Amniotic stem cell (primary cell): ENCODE results near the gene ACTL8.

ENCODE experiments used
- DNase-seq: peaks from one replicate; lab custom pipeline; 2025; lab: John Stamatoyannopoulos, UW

Gene ACTL8

DNA sequence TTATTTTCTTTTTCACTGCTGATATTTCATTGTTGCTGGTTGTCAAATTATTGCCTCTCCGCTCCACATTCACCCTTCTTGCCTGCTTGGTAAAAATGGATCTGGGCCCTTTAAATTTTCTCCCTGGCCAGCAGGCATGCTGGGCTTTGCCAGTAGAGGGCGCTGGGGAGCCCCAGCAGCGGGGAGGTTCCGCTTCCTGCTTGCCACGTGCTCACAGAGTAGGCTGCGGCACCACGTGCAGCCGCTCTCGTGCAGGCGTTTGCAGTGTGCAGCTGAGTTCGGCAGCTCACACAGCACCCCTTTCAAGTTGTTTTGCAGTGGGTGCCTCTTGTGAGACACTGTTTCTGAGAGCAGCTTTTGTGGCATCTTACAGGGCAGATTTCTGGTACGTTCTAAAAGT, at the start of gene ACTL8:
TSS of gene ACTL8 (plus strand) at position 214 of the 400 bp plus-strand sequence. CDS start 67,676 bp downstream, outside the sequence.
- no peak for DNase-seq

DNA sequence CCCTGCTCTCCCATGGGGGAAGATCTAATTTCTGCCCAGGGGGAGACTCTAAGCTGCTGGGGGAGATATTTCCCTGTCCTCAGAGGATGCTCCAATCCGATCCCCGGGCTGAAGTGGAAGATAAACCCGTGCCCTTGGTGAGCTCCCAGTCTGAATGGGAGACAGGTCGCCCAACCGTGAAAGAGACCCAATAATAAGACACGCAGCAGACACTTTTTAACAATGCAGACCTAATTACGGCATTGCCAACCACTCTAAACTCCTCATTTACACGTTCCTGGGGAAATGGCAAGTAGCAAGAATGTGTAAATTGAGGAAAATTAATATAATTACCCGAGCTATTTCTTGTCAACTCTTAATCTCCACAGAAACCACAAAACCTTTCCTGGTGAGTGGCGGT, 48.7 kb upstream of the ACTL8 start:
- DNase-seq, result no peak

- no peak for DNase-seq
These were observed 45.2 kb upstream of the ACTL8 start for GRCh38 chr1:17709981-17710380.

DNA sequence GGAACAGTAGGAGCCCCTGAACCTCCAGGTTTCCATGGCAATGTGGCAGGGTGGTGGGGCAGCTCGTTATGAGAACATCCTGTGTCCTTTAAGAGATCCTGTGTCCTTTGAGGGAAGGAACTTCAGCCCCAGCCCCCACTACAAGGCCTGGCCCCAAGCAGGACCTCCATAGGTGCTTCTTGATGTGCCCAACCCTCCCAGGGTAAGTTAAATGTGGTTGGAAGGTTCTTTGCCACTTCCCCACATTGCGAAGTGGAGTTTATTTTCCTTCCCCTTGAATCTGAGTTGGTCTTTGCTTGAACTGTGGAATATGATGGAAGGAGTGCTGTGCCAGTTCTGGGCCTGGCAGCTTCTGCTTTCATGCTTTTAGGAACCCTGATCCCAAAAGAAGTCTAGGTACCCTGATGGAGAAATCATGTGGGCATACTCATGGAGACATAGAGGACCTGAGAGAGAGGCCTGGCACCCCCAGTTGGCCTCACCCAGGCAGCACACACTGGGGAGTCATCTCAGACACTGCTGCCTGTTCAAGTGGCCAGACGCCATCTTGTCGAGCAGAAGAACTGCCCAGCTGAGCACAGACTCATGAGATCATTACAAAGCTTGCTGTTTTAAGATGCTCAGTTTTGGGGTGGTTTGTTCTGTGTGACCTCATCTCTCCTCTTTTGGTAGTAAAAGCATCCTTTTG, 44.1 kb upstream of the ACTL8 start:
- no peak for DNase-seq

DNA sequence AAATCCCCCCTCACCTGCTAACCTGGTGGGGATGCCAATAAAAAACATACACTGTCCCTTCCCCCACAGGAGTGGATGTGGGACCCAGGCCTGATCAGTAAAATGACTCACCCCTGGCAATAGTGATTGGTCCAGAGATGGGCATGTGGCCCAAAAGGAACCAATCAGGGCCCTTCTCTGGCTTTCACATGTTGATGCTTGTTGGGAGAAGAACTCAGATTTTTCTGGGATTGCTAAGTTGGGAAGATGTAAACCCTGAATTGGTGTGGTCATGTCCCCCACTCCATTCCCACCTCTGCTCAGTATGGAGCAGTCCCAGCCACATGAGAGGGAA, 43.6 kb upstream of the ACTL8 start:
- DNase-seq, result no peak

DNA sequence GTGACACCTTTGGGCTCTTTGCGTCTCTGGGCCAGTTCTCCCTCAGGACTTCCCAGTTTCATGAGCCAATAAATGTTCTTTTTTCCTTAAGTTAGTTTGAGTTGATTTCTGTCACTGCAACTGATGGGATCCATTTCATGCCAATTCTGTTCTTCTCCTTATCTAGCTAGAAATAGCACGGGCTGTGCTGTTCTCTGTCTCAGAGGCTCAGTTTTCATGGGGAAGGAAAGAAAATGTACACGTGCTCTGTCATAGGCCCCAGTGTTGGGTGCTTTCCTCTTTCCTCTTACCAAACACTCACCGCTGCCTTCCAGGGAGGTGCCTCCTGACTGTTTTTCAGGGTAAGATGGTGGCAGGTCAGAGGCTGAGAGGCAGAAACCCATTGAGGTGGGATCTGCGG, 43.2 kb upstream of the ACTL8 start:
- no peak for DNase-seq

DNA sequence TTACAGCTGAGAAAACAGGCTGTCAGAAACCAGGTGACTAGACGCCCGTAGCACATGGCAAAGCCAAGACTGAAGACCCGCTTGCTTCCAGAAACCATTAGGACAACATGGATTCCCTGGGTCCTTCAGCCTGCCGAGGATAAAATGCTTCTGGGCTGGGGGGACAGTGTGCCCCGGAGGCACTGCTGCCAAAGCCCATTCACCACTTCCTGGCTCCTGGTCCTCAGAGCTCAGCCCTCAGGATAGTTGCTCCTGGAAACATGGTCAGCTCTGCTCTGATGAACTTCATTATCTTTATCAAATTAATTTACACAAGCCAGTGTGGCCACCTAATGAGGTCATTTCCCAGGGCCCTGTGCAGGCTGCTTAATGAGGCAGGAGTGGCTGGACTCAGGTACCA, 41.1 kb upstream of the ACTL8 start:
- DNase-seq, result no peak

DNA sequence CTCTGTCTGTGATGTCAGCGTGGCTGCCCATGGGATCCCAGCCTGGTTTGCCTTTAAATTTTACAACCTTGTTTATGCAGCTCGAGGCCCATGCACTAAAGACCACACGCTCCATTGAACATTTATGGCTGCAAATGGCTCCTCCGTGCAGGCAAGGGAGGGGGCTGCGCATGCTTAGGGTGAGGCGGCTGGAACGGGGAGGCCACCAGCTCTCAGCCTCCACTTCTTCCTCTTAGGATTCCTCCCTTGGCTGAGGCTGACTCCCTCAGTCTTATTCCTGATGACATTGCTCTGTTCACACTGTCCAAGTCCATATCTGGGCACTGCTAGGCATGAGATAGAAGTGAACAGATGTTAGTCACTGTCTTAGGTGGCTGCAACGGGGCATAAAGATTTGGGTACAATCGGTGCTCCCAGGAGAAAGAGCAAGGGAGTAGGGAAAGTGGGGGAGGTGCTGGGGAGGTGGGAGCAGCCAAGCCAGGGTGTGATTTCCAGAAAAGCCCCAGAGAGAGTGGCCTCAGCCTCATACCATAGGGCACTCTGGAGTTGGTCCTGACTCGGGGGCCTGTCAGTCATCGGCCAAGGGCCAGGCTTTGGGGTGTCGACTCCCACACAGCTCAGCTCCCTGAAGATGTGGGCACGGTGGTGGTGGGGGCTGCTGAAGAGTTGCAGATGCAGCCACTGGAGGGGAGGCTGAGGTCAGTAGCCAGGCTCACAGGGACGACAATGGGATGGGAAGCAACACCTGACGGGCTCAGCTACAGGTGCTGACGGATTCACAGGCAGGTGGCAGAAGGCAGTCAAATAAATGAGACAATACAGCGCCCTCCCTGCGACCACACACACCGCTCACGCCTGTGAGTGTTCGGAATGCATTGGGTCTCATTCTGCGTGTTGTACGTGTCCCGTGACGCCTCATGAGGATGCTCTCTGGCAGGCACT, 37.3 kb upstream of the ACTL8 start:
- no peak for DNase-seq

- DNase-seq, result no peak
These were observed 35.3 kb upstream of the ACTL8 start for GRCh38 chr1:17719874-17720273.

DNA sequence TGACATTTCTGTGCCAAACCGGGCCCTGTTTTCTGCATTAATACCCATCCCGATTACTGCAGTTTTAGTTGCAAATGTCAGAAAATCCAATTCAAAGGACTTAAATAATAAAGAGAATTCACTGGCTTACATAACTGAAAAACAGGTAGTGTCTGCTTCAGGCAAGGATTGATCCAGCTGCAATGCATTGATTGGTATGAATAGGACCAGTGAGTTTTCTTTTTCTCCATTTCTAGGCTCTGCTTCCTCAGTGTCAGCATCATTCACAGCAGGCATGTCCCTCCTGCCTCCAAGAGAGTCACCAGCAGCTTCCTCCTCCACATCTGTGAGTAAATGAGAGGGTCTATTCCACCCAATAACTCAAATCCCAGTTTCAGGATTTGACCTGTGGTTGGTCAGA, 33.7 kb upstream of the ACTL8 start:
- no peak for DNase-seq

- no peak for DNase-seq
These were observed 31.4 kb upstream of the ACTL8 start for GRCh38 chr1:17723684-17724083.

DNA sequence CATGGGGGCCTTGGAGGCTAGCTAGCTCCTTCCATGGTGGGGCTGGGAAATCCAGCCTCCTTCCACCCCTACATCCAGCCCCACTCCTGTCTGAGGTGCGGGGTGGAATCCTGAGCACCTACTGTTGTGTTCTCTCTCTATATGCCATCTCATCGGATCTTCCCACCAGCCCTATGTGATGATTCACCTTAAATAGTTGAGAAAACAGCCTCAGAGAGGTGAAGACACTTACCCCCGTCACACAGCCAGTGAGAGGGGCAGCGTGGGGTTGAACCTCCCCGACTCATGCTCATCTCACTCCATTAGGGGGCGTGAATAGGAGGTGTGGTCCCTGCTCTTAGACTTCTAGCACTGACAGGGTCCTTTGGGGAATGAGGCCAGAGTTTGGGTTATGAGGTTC, 31.0 kb upstream of the ACTL8 start:
- DNase-seq, result no peak

DNA sequence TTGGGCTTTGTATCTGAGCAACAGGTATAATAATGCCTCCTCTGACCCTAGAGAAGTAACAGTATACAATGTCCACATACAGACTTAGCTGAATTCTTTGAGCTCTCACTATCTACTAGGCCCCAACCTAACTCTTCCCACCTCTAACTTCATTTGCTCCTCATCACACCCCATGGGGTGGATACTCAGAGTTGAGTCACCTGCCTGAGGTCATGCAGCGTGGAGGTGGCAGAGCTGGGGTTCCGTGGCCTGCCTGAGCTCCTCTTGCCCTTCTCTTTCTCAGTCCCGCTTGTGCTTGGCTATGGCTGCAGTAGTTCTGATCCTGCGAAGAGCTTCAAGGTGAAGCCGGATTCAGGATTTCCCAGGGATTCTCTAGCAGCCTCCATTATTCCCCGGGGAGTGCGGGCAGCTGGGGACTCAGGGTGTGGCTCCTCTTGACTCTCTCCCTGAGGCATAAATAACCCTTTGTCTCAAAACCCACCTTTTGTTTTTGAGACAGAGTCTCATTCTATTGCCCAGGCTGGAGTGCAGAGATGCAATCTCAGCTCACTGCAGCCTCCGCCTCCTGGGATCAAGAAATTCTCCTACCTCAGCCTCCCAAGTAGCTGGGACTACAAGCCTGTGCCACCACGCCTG, 29.9 kb upstream of the ACTL8 start:
- no peak for DNase-seq

DNA sequence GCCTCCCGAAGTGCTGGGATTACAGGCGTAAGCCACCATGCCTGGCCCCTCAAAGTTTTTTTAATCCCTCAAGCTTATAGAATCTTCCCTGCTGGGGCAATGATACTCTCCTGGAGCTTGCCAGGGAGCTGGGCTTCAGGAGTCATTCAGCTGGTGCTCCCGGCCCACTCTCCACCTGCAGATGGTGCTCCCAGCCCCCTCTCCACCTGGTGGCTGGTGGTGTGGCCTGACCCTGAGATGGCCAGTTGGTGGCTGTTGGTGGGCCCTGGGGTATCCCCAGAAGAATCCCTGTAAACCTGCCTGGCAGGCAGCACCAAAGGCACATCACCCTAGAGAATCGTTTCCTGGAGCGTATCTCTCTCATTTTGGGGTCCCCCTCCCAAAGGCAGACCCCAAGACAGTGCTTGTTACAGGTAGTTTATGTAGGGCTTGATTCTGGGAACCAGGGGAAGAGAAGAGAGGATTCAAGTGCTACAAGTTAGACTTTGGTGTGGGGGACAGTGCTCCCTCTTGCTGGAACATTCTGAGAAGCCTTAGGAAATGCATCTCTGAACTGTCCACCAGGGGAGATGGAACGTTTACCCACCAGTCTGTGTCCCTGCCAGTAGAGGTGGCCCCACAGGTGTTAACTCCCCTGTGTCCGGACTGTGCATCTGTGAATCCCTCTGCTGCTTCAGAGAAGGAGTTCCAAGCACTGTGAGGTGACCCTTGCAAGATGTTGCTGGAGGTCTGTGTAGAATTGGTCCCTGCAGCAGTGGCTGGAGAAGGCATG, 29.1 kb upstream of the ACTL8 start:
- no peak for DNase-seq

DNA sequence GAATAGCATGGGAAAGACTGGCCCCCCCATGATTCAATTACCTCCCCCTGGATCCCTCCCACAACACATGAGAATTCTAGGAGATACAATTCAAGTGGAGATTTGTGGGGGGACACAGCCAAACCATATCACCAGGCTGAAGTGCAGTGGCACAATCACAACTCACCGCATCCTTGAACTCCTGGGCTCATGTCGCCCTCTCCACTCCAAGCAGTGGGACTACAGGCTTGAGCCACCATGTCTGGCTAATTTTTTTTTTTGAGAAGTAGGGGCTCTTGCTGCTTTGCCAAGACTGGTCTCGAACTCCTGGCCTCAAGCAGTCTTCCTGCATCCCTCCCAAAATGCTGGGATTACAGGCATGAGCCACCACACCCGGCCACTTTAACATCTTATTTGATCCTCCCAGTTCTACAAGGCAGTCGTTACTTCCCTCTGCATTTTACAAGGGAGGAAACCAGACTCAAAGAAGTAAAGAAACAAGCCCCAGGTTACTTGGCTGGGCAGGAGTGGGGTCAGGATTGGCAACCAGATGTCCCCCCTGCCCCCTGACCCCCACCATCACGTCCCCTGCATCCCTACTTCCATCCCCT, 26.9 kb upstream of the ACTL8 start:
- DNase-seq, result no peak

DNA sequence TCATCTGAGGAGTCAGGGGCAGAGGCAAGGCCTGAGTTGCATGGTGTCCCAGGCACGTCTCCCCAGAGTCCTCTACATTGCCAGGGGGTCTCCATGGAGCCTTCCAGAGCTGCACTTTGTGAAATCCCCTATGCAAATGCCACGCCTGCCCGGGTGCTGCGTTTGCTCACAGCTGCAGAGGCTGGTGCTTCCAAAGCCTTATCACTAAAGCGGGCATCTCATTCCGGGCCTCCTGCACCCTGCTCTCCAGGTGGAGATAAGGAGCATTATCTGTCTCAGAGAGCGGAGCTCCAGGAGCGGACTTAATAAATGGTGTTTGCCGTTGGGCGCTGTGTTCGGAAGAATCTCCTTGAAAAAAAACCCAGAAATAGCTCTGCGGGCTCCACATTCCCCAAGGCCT, 25.9 kb upstream of the ACTL8 start:
- DNase-seq, result no peak

DNA sequence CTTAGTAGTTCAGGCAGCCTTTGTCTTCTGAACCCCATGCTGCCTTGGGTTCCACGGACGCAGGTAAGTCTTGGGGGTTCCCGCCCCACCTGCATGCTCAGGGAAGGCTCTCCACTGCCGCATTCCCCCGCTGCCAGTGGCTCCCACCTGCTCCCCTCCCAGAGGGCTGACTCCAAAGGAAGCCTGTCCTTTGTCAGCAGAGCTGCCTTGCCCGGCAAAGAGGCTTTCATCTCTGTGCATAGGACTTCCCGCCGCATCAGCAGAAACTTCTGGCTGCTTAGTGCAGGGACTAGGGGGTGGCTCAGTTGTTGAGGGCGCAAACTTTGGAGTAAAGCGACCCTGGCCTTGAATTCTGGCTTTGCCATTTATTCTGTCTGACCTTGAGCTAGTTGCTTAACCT, 25.2 kb upstream of the ACTL8 start:
- DNase-seq, result no peak

DNA sequence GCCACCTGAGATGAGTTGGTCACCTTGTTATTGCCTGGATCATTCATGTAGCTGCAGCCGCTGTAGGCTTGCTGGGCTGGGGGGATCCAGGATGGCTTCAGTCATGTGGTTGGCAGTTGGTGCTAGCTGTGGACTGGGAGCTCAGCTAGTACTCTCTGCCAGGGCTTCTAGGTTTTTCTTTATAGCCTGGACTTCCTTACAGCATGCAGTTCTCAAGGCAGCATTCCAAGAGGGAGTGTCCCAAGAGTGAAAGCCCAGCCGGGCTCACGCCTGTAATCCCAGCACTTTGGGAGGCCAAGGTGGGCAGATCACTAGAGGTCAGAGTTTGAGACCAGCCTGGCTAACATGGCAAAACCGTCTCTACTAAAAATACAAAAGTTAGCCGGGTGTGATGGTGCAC, 23.7 kb upstream of the ACTL8 start:
- no peak for DNase-seq

GRCh38 chr1:17732475-17732874, 22.7 kb upstream of the ACTL8 start:
- no peak for DNase-seq

- no peak for DNase-seq
These were observed 21.5 kb upstream of the ACTL8 start for GRCh38 chr1:17733661-17734060.

GRCh38 chr1:17734609-17735008, 20.5 kb upstream of the ACTL8 start:
- DNase-seq, result no peak

GRCh38 chr1:17735348-17735747, 19.8 kb upstream of the ACTL8 start:
- DNase-seq, result no peak
